ENCODE measurements around the gene ATP9B.

- TF ChIP-seq EZH2 (IDR thresholded peaks at IDR 0.05; ENCODE audit: insufficient read depth, poor library complexity, severe bottlenecking) (no peak), EZH2phosphoT487 (IDR thresholded peaks at IDR 0.05; ENCODE audit: insufficient read depth, low read depth) (no peak)
These were observed 327.4 kb downstream of the ATP9B start for GRCh38 chr18:79396431-79397246.

Measured in GM23248 (cell line).